Measurements from ENCODE around the gene CCDC12. TPM values are rescaled to one million over a fixed set of nuclear protein-coding genes. Genes with fewer than 3 reads are reported as not detected.
A peak's percentile ranks its signal among the peaks of the same experiment; 100 is the strongest.

Gene CCDC12
- total RNA-seq, 1 experiment from 2014 or later: 46.5 TPM

- TF ChIP-seq SP1 (IDR thresholded peaks at IDR 0.05; ENCODE audit: low read depth): no peak
Observed at GRCh38 chr3:47000922-47001730, 24.6 kb upstream of the CCDC12 start (continued).

- POLR2A ChIA-PET: no interaction called here
- Histone ChIP-seq H3K4me1 (ENCODE audit: control insufficient read depth in 1 of 2, insufficient read depth in 2 of 2, low read length in 2 of 2) (peaks cover 0 to 15% of the 10 kb centered on the region in 2 experiments; a peak in 1 of 4 replicates), H3K9ac (ENCODE audit: low read length) (no peak overlapping the region), H3K4me2 (ENCODE audit: low read length) (0 out of 2 replicates have a peak overlapping the region, but pooled peaks have one; percentile 7), H4K20me1 (ENCODE audit: insufficient read depth) (no peaks in the 10 kb centered on the region), H3K36me3 (ENCODE audit: control insufficient read depth in 1 of 2, insufficient read depth in 2 of 2, low read length in 2 of 2) (peaks cover 0 to 17% of the 10 kb centered on the region in 2 experiments; a peak in 2 of 4 replicates), H2AFZ (ENCODE audit: low read depth, low read length, poor library complexity, severe bottlenecking) (no peak overlapping the region), H3K9me3 (ENCODE audit: control insufficient read depth in 1 of 2, insufficient read depth in 1 of 2, low read depth in 1 of 2, low read length in 2 of 2) (no peaks in the 10 kb centered on the region), H3K79me2 (ENCODE audit: insufficient read depth, low read length) (no peaks in the 10 kb centered on the region), H3K9me2 (ENCODE audit: insufficient read depth) (no peaks in the 10 kb centered on the region), H3K27ac (ENCODE audit: low read depth, low read length) (no peak overlapping the region), H3K27me3 (ENCODE audit: insufficient read depth, low read length) (no peaks in the 10 kb centered on the region), H3K4me3 (replicated peaks in 1 of 2; ENCODE audit: low read depth in 1 of 2, low read length in 2 of 2) (no peak overlapping the region)
- TF ChIP-seq ZNF274 (IDR thresholded peaks at IDR 0.05; ENCODE audit: low read depth, low read length) (no peak), YY1 (IDR thresholded peaks at IDR 0.05; ENCODE audit: extremely low read depth, insufficient replicate concordance, low read depth, low read length) (no peak)
- no TSS peak for BruUV-seq (replicated peaks)
- CTCF ChIA-PET: no interaction called here
- DNase-seq (ENCODE audit: low read depth, low spot score) (no peak), ATAC-seq (no peak; the same call in 1 of the 2 replicates)
- intact Hi-C loops (cut with micrococcal nuclease): no loop called here
- RAD21 ChIA-PET (ENCODE audit: low non-redundant PET in 1 of 2, low total read pairs in 2 of 2, uncharacterized antibody in 2 of 2, unreplicated experiment in 2 of 2): no interaction called here
Observed at GRCh38 chr3:47000198-47000815, 23.8 kb upstream of the CCDC12 start.

GRCh38 chr3:46999516-47000197 lies 23.1 kb upstream of the CCDC12 start:
- DNase-seq (ENCODE audit: low read depth, low spot score) (no peak), ATAC-seq (no peak)
- Histone ChIP-seq H3K4me2 (ENCODE audit: low read length) (no peak overlapping the region), H3K9me2 (ENCODE audit: insufficient read depth) (no peaks in the 10 kb centered on the region), H2AFZ (ENCODE audit: low read depth, low read length, poor library complexity, severe bottlenecking) (no peak overlapping the region), H3K4me3 (replicated peaks in 1 of 2; ENCODE audit: low read depth in 1 of 2, low read length in 2 of 2) (no peak overlapping the region), H3K36me3 (ENCODE audit: control insufficient read depth in 1 of 2, insufficient read depth in 2 of 2, low read length in 2 of 2) (peaks cover 0 to 18% of the 10 kb centered on the region in 2 experiments; a peak in 2 of 4 replicates), H3K4me1 (ENCODE audit: control insufficient read depth in 1 of 2, insufficient read depth in 2 of 2, low read length in 2 of 2) (peaks cover 0 to 15% of the 10 kb centered on the region in 2 experiments; a peak in 1 of 4 replicates), H3K9me3 (ENCODE audit: control insufficient read depth in 1 of 2, insufficient read depth in 1 of 2, low read depth in 1 of 2, low read length in 2 of 2) (no peaks in the 10 kb centered on the region), H4K20me1 (ENCODE audit: insufficient read depth) (no peaks in the 10 kb centered on the region), H3K9ac (ENCODE audit: low read length) (no peak overlapping the region), H3K79me2 (ENCODE audit: insufficient read depth, low read length) (no peaks in the 10 kb centered on the region), H3K27ac (ENCODE audit: low read depth, low read length) (no peak overlapping the region), H3K27me3 (ENCODE audit: insufficient read depth, low read length) (no peaks in the 10 kb centered on the region)
- TF ChIP-seq CTCF (IDR thresholded peaks at IDR 0.05 in 2 of 3, conservative IDR thresholded peaks at IDR 0.05 in 1 of 3; ENCODE audit: borderline replicate concordance in 1 of 3, insufficient read depth in 1 of 3, low read depth in 2 of 3, low read length in 2 of 3): no peak
- TF ChIP-seq SIN3A (IDR thresholded peaks at IDR 0.05; ENCODE audit: low read depth): no peak
- POLR2A ChIA-PET: no interaction called here
- intact Hi-C loops (cut with micrococcal nuclease): no loop called here
- CTCF ChIA-PET: no interaction called here
- BruUV-seq (replicated peaks): no TSS peak
- RAD21 ChIA-PET (ENCODE audit: low non-redundant PET in 1 of 2, low total read pairs in 2 of 2, uncharacterized antibody in 2 of 2, unreplicated experiment in 2 of 2): no interaction called here
